HG02759 (cell line): ENCODE results near the gene SF1.

Source experiments
- ATAC-seq: cut with Tn5 transposase; IDR thresholded peaks from one replicate; pipeline ENCODE4 v1.9.1; 2021; ENCODE audit warnings: mild to moderate bottlenecking, moderate library complexity; ENCODE audit not compliant: unreplicated experiment

Gene SF1

DNA sequence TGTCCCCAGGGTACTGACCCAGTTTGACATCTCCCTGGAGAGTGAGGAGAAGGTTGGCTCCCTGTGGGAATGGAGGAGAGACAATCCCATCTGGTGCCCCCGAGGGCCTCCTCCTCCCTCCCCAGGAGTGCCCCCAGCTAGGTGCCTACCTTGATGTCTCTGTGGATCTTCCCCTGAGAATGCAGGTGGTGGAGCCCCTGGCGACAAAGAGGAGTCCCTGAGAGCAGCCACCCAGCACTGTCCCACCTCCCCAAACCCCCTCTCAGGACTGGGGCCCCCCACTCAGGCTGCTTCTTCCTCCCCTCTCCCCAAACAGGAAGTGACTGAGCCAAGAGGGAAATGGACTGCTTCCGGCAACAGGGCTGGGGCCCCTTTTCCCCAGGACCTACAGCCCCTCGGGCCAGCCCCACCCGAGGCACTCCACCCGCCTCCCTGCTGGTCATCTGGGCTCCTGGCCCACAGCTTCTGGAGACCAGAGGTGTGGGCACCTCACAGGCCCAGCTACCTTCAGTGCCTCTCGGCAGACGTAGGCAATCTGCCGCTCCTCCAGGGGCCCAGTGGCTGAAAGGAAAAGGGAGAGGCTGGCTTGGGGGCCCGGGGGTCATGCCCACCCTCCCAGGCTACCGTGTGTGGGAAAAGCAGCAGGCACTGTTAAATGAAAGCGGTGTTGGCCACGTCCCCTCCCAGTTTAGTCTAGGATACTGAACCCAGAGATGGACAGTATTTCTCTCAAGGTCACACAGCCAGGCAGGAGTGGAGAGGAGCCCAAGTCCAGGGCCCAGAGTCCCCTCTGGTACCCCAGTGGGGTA is 23.4 kb upstream of the SF1 start:
- no peak for ATAC-seq

DNA sequence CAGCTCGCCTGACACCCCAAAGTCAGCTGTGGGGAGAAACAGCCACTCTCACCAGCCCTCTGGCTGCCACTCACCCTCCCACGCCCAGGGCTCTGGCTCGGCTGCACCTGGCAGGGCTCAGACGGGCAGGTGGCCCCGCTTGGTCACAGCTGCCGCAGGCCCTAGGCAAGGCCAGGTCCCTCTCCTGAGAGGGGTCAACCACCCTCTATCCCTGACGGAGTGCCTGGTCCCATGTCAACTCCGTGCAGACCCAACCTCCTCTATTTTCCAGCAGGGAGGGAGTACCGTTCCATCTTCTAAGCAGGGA is 22.8 kb upstream of the SF1 start:
- ATAC-seq, result no peak

DNA sequence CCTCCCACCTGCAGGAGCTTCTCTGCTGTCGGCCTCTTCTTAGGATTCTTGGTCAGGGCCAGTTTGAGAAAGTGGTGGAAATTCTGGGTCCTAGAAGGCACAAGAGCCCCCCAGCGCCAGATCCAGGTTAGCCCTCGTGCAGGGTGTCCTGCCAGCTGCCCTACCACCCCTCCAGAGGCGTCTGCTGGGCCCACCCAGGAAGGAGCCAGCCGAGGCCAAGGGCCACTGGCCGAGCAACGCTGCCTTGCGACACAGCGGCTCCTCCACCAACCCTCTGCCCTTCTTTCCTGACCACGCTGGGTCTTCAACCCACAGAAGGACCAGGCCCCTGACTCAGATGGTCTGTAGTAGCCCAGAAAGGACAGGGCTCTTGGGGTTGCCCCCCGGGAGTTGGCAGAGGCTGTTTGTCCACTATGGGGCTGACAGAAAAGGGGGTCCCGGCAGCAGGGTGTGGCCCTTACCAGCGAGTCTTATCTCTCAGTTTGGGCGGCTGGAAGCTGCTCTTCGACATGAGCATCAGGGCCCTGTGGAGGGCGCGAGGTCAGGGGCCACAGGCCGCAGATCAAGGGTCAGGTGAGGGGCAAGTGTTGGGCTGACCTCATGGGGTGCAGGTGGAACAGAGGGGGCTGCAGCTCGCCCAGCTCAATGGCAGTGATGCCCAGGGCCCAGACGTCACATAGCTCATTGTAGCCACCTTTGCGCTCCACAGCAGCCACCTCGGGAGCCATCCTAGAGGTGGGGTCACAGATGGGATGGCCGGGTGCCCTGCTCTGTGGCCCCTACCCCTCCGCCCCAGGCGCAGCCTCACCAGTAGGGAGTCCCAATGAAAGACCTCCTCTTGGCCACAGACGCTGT is 22.2 kb upstream of the SF1 start:
- ATAC-seq, result no peak

DNA sequence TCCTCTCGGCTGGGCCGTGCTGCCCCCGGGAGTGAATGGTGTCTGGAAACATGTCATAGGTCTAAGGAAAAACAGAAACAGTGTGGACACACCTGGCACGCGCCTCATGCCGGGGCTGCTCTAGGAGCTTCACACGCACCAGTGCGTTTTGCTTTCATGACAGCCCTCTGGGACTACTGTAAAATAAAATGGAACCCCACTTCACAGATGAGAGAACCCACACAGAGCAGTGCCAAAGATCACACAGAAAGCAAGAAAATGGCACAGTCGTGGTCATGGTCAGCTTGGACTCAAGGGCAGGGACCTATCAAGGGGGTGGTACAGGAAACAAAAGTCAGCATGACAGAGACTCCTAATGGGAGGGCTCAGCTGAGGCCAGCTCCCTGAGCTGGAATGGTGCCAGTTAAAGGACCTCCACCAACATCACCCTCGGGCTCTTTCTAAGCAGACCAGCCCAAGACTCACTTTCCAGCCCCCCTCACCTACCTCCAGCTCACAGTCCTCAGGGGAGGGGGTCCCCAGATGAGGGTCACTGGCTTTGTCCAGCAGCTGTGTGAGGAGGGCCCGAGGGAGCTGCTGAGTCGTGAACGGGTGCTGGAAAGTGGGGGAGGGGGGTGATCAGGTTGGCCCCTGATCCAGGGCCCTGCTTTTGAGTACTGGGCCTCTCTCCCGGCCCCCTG is 21.4 kb upstream of the SF1 start:
- ATAC-seq, result no peak

DNA sequence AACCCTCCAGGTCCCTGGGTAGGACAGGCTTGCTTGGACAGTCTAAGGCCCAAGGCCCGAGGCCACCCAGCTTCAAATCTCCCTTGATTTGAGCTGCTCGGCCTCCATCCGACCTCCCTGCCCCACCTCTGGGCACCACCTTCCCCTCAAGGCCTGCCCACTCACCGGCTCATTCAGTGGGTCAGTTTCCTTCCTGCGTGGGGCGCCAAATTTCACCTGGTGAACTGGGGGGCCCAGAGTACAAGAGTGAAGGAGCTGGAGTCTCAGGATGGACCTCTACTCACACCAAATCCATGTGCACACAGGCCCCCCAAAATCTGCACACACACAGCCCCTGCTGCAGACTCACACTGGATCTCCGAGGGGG is 20.9 kb upstream of the SF1 start:
- ATAC-seq, result no peak

DNA sequence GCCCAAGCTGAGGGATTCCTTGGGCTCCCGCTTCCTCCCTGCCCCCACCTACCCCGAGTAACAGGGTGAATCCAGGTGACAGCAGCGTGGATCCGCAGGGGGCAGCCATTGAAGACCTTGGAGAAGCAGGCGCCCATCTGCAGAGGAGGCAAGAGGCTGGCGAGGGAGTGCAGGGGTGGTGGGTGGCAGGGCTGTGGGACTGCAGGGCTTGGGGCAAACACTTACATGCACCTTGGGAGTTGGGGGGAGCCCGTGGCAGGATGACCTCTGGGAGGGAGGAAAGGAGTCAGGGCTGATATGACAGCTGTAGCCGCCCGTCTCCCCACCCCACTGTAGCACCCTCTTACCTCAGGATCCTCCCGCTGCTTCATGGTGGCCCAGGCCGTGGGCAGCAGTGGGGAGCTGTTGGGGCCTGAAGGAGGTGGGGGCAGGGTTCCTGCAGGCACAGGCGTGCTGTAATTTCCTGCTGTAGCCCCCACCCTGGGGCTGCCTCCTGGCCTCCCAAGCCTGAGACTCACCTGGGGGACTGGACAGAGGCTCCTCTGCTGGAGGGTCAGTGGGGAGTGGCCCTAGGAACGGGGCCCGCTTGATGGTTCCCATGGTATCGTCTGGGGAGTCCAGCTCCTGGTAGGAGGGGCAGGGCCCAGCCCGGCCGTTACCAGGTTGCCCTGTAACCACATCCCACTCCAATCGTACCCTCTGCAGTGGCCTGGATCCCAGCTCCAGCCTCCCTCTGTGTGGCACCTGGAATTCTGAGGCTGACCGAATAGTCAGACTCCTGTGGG is 18.6 kb upstream of the SF1 start:
- no peak for ATAC-seq

DNA sequence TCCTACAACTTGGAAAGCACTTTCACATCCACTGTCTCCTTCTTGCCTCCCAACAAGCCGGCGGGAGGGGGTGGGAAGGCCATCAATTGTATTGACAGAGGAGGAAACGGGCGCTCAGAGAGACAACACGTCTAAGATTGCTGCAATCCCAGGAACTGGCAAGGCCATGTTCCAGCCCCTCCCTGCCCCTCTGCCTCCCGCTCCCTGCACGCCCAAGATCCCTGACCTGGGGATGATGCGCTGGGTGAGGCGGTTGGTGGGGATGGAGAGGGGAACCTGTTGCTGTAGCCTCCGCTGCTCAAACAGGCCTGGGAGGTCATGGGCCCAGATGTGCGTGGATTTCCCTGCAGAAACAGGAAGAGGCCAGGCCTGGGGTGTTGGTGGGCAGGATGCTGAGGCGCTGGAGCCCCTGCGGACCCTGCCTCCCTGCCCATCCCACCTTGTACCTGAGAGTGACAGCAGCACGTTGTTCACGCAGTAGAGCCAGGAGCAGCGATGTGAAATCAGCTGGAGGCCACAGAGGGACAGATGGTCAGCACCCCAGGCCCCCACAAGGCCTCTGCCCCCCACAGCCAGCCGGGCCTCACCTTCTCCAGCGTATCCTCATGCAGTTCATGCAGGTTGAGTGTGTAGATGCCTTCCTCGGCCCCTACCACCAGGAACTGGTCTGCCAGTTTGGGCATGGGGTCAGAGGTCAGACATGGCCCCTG is 17.9 kb upstream of the SF1 start:
- ATAC-seq, result no peak

DNA sequence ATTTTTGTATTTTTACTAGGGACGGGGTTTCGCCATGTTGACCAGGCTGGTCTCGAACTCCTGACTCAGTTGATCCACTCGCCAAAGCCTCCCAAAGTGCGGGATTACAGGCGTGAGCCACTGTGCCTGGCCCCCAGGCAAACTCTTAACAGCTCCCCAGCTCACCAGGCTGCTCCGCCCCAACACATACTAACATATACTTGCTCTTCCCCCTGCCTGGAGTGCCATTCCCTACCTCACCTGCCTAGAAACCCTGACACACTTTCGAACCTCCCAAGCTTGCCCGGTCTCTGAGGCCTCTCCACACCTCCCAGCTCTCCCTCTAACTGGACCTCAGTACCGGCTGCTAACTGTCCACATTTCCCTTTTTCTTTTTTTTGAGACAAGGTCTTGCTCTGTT is 16.2 kb upstream of the SF1 start:
- no peak for ATAC-seq

DNA sequence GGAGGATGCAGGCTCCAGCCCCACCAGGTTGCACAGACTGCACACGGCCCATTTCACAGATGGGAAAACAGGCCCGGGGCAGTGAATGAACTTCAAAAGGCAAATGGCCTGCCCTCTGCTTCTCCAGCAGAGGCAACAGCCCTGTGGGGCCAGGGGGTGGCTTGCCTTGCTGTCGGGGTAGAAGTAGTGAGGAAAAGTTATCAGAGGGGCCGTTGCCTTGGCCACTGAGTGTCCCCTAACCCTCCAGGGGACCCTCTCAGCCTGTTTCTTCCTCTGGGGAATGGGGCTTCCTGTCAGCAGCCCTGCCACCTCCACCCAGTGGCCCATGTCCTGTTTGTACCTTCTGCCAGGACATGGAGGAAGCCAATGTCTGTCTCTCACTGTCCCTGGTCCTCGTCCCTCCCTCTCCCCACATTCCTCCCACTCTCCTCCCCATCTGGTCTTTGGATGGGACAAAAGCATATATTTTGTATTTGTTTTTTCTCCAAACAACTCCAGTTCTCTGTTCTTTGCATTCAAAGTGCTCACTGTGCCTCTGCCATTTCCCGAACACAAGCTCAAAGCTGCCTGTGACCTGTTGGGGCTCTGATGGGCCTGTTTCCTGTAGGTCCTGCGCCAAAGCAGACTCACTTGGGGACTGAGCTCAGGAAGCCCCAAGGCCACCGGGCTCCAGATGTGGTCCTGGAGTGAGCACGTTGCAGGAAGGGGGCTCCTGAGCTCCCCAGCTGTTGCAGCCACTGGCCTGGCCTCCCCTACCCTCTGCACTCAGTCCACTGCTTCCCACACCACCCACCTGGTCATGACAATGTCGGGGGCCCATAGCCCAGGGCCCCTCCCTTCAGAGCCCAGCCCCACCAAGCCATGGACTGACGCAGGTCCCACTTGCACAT is 15.2 kb upstream of the SF1 start:
- no peak for ATAC-seq

DNA sequence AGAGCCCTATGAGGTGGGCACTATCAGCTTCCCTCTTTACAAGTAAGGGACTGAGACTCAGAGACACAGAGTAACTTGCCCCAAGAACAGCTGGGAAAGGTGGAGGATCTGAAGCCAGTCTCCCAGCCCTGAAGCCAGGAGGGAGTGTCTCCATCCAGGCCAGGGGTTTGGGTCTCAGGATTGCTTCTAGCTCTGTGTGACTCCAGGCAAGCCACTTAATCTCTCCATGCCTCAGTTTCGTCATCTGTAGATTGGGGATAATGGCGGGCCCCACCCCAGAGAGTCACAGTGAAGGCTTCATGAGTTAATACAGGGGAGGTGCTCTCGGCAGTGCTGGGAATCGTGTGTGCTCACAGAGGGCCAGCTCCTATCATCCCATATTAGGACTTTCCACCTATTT is 14.1 kb upstream of the SF1 start:
- no peak for ATAC-seq

DNA sequence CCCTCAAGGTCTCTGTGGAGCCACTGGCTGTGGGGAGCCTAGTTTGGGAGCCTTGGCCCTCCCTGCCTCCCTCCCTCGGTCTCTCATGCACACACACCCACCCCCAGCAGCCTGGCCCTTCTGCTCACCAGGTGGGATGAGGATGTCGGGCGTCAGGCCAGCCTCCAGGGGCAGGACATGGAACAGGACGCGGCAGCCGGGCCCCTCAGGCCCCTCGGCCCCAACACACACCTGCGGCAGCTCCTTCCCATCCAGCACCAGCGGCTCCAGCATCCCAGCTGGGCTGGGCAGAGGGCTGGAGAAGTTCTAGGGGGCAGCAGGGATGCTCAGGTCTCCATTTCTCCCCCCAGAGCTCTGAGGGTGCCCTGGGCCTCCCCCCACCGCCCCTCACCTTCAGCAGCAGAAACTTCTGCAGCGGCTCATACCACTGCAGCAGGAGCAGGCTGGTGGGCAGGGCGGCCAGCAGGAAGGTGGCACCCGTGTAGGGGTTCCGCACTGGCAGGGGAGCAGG is 13.5 kb upstream of the SF1 start:
- no peak for ATAC-seq

DNA sequence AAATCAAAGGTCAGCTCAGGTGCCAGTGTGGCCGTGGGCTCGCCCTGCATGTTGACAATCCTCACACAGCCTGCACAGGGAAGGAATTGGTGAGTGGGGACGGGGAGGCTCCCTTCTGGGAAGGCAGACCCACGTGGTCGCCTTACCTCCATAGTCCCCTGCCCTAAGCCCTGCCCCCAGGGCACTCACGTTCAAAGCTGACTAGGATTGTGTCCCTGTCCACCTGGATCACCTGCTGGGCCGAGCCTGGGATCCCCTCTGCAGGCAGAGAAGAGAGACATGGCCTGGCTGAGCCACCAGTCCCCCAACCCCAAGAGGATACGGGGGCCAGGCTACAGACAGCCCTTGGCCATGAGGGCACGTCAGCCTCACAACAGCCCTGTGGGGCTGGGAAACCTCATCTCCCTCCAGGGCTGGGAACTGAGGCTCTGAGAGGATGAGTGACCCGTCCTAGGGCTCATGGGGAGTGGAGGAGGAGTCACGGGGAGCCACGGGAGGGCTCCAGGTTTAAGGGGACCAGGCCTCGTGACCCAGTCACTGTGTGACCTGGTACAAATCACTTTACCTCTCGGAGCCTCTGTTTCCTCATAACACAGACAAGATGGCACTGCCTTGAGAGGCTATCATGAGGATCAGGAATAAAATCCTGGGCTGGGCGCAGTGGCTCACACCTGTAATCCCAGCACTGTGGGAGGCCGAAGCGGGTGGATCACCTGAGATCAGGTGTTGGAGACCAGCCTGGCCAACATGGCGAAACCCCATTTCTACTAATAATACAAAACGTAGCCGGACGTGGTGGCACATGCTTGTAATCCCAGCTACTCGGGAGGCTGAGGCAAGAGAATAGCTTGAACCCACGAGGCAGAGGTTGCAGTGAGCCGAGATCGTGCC is 12.1 kb upstream of the SF1 start:
- no peak for ATAC-seq

DNA sequence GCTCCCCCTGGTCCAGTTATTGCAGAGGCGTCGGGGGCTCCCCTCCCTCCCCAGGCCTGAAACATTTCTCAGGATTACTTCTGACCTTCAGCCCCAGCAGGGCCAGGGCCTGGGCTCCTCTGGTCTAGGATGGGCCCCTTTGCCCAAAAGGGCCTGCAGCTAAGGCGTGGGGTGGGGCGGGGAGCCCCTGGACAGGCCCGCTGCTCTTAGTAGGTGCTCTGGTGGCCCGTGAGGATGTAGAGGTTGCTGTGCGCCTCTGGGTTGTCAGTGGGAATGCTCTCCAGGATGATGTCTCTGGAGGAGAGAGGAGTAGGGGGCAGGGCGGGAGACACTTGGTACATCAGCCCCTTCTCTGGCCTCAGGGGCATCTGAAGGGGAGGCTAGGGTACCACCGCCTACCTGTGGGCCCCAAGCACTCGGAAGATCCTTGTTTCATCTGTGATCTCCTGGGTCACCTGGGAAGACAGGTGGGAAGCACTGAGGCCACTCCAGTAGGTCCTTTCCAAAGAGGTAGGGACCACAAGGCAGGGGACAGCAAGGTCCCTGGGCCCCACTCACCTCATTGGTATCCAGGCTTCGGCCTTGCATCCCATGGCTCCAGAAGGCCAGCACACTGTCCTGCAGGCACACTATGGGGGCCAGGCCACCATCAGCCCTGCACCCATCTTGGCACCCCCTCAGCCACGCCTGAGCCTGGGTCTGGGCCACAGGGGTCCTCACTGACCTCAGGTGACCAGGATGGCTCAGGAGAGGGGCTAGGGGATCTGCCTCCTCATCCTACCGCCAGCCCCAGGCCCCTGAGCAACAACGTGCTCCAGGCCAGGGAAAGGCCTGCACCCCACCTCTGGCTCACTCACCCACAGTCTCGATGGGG is 11.2 kb upstream of the SF1 start:
- ATAC-seq, result no peak

DNA sequence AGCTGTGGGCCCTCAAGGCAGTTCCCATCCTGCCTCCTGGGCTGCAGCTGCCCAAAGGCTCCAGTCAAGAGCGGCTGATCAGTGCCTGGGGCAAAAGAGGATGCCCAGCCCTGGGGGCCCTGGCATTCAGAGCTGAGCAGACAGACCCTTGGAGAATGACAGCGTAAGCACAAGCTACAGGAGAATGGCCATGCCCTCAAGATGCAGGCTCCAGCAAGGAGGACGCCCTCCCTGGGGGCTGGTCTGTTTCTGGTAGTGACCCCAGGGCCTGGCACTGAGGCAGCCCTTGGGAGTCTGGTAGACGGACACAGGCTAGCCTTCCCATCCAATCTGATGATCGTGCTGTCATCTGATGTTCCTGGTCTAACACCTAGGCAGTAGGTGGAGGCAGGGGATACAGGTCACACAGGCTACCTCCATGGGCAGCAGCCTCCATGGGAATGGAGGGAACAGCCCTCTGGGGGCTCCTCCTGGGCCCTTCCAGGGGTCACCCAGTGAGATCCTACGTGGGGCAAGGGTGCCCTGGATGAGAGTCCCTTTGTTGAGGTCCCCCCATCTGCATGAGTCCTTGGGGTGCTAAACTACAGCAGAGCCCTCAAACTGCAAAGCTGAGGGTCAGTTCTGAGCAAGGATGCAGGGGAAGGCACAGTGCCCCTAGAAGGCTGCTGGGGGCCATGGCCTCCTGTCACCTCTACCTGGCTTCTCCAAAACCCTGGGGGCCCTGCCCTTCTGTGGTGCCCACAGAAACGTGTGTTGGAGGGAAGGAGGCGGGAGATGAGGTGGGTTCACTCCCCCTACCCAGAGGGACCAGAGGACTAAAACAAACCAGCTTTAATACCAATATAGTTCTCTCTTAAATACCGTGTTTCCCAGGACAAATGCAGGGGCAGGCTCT is 10.2 kb upstream of the SF1 start:
- ATAC-seq, result no peak

DNA sequence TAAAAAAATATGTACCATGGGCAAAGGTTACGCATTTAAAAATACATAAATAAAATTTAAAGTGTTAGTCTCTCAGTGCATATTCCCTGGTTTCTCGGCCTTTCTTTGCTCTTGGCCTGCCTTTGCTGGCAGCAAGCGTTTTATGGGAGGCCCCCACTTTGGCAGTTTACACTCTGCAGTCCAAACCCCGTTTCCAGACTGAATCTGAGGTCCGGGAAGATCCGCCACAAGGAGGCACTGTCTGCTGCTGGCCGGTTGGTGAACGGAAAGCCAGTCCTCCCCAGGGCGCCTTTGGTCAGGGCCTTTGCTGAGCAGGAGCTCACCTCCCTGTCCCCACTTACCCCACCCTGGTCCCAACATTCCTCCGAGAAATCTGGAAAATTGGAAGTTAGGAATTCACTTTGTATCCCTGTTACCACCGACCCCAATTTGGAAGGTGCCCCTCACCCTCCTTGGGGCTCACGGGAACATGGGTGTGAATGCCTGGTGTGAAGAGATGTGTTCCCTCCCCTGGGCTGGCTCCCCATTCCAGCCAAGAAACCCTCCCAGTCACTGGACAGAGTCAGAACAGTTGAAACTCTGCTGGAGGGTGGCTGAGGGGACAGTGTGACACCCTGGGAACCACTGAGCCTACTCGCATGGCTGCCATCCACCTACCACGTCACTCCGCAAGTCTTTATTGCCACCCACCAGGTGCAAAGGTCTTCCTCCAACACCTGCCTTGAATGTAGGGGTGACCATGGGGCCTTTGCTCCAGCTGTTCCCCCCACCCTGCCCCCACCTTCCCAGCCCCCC is 9.4 kb upstream of the SF1 start:
- ATAC-seq, result no peak

DNA sequence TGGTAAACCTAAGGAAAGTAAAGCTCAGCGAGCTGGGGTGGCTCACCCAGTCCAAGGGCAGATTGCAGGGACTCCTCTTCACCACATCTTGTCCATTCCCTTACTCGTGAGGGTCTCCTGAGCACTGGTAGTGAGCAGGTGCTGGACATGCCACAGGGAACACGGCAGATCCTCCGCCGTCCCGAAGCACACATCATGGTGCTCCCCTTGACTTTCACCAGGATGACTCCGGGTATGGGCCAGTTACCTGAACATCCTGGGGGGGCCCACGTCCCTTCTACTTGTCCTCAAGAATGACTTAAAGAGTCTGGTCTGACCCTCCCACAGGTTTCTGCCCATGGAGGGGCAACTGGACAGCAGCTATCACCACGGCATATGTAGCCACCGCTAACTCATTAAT is 8.0 kb upstream of the SF1 start:
- ATAC-seq, result no peak
